GM19238 (cell line): ENCODE results near the gene CLEC12A.

Source experiments
- DNase-seq: peaks from one replicate; pipeline ENCODE4 v3.0.0; 2011; ENCODE audit warnings: low spot score; ENCODE audit not compliant: insufficient read length

The CLEC12A gene

DNA sequence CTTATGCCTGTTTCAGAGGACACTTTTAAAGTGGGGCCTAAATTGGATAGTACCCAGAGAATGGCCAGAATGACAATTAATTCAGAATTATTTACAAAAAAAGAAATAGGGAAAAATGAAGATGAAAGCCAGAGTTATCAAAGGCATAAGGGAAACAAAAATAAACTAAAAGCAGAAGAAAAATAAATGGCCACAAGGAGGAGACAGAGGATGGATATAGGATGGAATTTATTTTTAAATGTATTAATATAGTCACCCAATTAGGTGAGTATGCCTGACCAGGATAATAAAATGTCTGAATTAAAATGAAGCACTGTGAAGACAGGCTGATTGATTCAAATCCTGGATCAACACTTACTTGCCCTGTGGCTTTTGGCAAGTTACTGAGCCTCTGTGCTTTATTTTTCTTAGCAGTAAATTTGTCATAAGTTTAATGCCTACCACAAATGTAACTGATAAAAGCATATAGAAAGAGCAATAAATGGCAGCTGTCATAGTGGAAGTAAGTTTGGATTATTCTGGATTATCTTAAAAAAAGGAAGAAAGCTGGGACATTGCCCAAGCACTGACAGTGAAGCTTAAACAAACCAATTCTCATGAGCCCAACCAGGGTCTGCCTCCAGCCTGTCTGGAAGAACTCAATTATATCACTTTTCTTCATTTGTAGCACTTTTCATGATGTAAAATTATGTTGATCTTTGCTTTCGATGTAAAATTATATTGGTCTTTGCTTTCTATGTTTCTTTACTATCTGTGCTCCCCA lies 62.8 kb downstream of the CLEC12A start:
- no peak for DNase-seq
